GM19239 (cell line): ENCODE measurements around the gene FHL2.
"Not testable (repeated sequence)": the region's sequence is repeated elsewhere in the genome, so short reads cannot be mapped to it uniquely, and the experiment has no call there.

Experiments
- DNase-seq: peaks from one replicate; pipeline ENCODE4 v3.0.0; 2011; ENCODE audit warnings: low spot score; ENCODE audit not compliant: insufficient read length
- FAIRE-seq: peaks from 2 replicates; lab custom pipeline; 2011; peaks lifted over from hg19 to GRCh38; lab: Jason Lieb, UNC

Gene FHL2

DNA sequence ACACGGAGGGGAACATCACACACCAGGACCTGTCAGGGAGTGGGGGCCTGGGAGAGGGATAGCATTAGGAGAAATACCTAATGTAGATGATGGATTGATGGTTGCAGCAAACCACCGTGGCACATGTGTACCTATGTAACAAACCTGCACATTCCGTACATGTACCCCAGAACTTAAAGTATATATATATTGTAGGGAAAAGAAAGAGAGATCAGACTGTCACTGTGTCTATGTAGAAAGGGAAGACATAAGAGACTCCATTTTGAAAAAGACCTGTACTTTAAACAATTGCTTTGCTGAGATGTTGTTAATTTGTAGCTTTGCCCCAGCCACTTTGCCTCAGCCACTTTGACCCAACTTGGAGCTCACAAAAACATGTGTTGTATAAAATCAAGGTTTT is 26.0 kb upstream of the FHL2 start:
- FAIRE-seq: not testable (repeated sequence)

DNA sequence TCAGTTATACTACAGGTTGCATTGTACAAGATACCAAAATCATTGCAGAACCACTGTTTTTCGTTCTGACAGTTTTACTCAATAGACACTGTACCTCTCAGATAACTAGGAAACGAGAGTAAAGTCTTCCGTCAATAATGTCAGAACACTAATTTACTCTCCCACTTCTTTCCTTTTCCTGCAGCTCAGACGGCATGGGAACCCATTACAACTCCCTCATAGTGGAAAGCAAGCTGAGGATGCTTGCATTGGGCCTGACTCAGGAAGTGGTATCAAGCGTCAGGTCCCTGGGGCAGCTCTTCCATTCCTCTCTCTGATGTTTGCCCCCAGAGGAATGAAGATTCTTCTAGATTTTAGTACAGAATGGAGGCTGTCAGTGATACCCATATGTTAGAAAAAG is 23.9 kb upstream of the FHL2 start:
- DNase-seq (no peak), FAIRE-seq (no peak)

More for the DNA sequence above, 26.0 kb upstream of the FHL2 start:
- not testable (repeated sequence) for DNase-seq

GRCh38 chr2:105421053-105421452 is 22.2 kb upstream of the FHL2 start:
- FAIRE-seq (no peak), DNase-seq (no peak)

- DNase-seq (no peak), FAIRE-seq (no peak)
Observed at GRCh38 chr2:105418522-105418921, 19.7 kb upstream of the FHL2 start.

- no peak for FAIRE-seq
Observed at GRCh38 chr2:105417857-105418436, 19.1 kb upstream of the FHL2 start.

GRCh38 chr2:105416156-105416555 is 17.3 kb upstream of the FHL2 start:
- no peak for FAIRE-seq
- no peak for DNase-seq

More at GRCh38 chr2:105417857-105418436, 19.1 kb upstream of the FHL2 start:
- DNase-seq: no peak

DNA sequence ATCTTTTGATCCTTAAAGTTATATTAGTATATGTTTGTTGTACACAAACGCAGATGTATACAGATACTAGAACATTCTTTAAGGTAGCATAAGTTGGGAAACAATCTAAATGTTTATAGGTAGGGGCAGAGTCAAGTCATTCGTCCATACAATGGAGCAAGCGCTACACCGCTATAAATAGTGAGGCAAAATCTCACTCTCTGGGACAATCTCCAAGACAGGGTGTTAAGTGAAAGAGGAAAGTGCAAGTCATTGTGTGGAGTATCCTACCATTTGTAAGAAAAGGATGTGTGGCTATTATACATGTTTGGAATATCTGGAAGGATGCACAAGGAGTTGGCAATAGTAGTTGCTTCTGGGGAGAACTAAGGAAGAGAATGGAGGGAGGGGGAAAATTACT is 16.2 kb upstream of the FHL2 start:
- DNase-seq (no peak), FAIRE-seq (no peak)

- FAIRE-seq (no peak), DNase-seq (no peak)
Observed at GRCh38 chr2:105413206-105413605, 14.4 kb upstream of the FHL2 start.

- no peak for DNase-seq
- no peak for FAIRE-seq
Observed at GRCh38 chr2:105412584-105412983, 13.7 kb upstream of the FHL2 start.

DNA sequence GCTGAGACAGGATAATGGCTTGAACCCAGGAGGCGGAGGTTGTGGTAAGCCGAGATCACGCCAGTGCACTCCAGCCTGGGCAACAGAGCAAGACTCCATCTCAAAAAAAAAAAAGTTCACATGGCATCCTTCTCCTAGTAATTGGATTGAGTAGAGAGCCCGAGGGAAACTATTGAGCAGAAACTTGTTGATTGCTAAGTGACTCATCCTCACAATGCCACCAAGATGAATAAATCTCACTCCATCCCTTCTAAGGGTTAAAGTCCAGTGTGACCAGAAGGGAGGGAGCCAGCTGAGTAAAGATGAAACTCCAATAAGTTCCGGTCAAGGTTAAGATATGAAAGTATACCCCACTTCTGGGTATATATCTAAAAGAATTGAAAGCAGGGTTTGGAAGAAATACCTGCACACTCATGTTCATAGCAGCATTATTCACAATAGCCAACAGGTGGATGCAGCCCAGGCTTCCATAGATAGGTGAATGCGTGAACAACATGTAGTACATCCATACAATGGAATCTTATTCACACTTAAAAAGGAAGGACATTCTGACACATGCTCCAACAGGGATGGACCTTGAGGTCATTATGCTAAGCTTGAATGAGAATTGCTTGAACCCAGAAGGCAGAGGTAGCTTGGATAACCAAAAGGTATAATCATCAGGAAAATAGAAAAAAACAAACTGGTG is 13.0 kb upstream of the FHL2 start:
- DNase-seq (no peak), FAIRE-seq (no peak)

DNA sequence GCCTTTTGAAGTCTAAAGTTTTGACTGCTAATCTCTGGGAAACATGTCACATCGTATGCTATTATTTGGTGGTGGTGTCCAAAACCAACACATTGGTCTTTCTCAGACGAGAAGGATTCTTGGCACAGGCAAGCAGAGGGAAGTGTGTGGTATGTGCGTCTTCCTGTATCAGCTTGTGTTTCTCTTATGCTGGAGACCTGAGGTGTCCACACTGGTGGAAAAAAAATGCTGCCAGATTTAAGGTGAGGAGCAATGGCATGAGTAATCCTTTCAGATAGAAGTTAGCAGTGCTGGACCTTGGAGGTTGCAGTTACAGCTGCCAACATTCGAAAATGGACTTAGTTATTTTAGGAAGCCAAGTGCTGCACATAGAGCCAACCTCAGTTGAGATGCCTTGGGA is 11.7 kb upstream of the FHL2 start:
- FAIRE-seq (no peak), DNase-seq (no peak)

GRCh38 chr2:105409717-105410116 is 10.9 kb upstream of the FHL2 start:
- FAIRE-seq (no peak), DNase-seq (no peak)

DNA sequence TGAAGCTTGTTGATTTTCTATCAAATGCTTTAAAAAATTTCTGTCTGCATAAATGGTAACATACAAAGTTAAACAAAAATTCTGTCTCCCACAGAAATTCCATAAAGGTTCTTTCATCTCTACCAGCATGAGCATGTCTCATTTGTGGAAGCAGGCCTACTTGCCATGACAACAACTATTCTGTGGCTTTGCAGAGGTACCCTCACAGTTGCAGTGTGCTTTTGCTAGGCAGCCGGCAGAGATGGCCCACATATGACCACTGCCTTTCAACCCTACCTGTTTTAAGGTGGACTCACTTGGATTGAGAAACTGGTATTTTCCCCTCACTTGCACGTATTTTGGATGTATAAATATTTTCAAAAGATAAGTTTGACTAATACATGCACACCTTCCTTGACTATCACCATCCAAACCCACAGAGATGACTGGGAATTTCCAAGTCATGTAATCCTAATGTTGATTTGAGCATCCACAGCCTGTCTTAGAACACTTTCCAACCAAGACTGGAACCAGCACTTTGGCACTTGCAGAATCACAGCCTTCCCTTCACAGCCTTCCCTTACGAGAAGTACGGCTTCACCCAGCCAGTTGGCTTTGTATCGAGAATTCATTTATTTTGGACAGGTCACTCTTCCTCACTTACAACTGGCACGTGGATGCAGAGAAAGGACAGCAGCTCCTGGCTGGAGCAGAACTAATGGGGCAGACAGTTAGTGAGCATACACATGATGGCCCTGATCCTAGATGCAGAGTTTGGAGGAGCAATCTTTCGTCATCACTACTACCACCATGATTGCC is 9.3 kb upstream of the FHL2 start:
- no peak for FAIRE-seq
- DNase-seq: no peak

GRCh38 chr2:105406221-105406620 is 7.4 kb upstream of the FHL2 start:
- DNase-seq (no peak), FAIRE-seq (no peak)

- no peak for FAIRE-seq
- DNase-seq: no peak
Observed at GRCh38 chr2:105405291-105405690, 6.4 kb upstream of the FHL2 start.

DNA sequence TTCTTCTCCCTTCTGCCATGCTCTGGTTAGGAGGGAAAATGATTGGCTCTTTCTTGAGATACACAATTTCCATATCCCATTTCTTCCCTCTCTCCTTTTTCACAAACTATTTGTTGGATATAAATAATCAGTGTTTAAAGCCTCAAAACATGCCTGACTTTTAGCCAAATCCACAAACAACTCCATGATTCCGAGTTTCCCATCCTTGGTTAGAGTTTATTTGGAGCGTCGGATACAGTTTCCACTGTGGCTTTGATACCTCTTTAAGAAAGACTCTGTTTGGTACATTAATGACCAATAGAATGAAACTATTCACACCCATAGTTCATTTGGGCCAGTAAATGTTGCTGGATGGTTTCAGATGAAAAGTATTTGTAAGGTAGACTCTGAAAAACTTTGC is 5.9 kb upstream of the FHL2 start:
- no peak for DNase-seq
- FAIRE-seq: no peak

- FAIRE-seq (no peak), DNase-seq (no peak)
Observed at GRCh38 chr2:105403783-105404698, 5.2 kb upstream of the FHL2 start.

- no peak for DNase-seq
- FAIRE-seq: no peak
Observed at GRCh38 chr2:105403241-105403782, 4.5 kb upstream of the FHL2 start.

GRCh38 chr2:105402809-105403208 is 4.0 kb upstream of the FHL2 start:
- DNase-seq: no peak
- FAIRE-seq: no peak

DNA sequence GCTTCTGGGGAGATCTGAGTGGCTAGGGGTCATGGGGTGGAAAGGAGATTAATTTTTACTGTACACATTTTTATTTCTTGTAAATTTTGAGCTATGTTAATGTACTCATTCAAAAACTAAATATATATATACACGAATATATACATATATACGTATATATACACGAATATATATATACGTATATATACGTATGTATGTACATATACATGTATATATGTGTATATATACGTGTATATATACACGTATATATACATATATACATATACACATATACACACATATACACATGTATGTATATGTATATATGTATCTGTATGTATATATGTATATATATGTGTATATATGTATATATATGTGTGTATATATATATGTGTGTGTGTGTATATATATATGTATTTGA is 3.0 kb upstream of the FHL2 start:
- no peak for FAIRE-seq

More for the DNA sequence above, 3.0 kb upstream of the FHL2 start:
- DNase-seq: no peak
